ENCODE data around the gene ERICH2. TPM values are rescaled to one million over a fixed set of nuclear protein-coding genes. Genes with fewer than 3 reads are reported as not detected.
"Not testable (repeated sequence)": the region's sequence is repeated elsewhere in the genome, so short reads cannot be mapped to it uniquely, and the experiment has no call there.

The ERICH2 gene
- total and polyA plus RNA-seq, 7 donors, result not detected

- no peak overlapping the region for H3K4me3 ChIP-seq
These were observed 36.2 kb upstream of the ERICH2 start for GRCh38 chr2:170733798-170734600.

GRCh38 chr2:170734601-170735000 lies 35.6 kb upstream of the ERICH2 start:
- H3K27ac ChIP-seq; H3K27me3 ChIP-seq; H3K36me3 ChIP-seq; H3K4me1 ChIP-seq; DNase-seq; intact Hi-C loops (cut with DNase I); H3K4me3 ChIP-seq; H3K9me3 ChIP-seq: not testable (repeated sequence)
- WGBS, 2 donors, result 83 to 85% methylated on average over 2 of the region's 2 CpGs

More at GRCh38 chr2:170733798-170734600, 36.2 kb upstream of the ERICH2 start:
- H3K27me3 ChIP-seq, result no peaks in the 10 kb centered on the region
- 0% methylated on average over 1 of the region's 1 CpG for WGBS, 2 donors
- intact Hi-C loops (cut with DNase I), result no loop called here
- no peak for DNase-seq
- no peak overlapping the region for H3K27ac ChIP-seq
- TF ChIP-seq POLR2A (IDR thresholded peaks at IDR 0.05) (no peak), EP300 (IDR thresholded peaks at IDR 0.05) (no peak), POLR2AphosphoS5 (IDR thresholded peaks at IDR 0.05) (no peak), CTCF (IDR thresholded peaks at IDR 0.05) (no peak)
- H3K4me1 ChIP-seq, result no peaks in the 10 kb centered on the region
- H3K36me3 ChIP-seq, result no peaks in the 10 kb centered on the region
- H3K9me3 ChIP-seq, result no peaks in the 10 kb centered on the region

GRCh38 chr2:170736628-170737027 lies 33.5 kb upstream of the ERICH2 start:
- H3K9me3 ChIP-seq, result no peaks in the 10 kb centered on the region
- DNase-seq, result no peak
- H3K27ac ChIP-seq, result no peak overlapping the region
- intact Hi-C loops (cut with DNase I), result no loop called here
- H3K36me3 ChIP-seq, result no peaks in the 10 kb centered on the region
- WGBS, 2 donors, result 32 to 62% methylated on average over 1 of the region's 1 CpG
- no peaks in the 10 kb centered on the region for H3K4me1 ChIP-seq
- no peaks in the 10 kb centered on the region for H3K27me3 ChIP-seq
- H3K4me3 ChIP-seq, result no peak overlapping the region
- no peak for TF ChIP-seq EP300 (IDR thresholded peaks at IDR 0.05)
- no peak for TF ChIP-seq CTCF (IDR thresholded peaks at IDR 0.05)

- TF ChIP-seq CTCF (IDR thresholded peaks at IDR 0.05), result no peak
- no peak for TF ChIP-seq POLR2A (IDR thresholded peaks at IDR 0.05)
- TF ChIP-seq POLR2AphosphoS5 (IDR thresholded peaks at IDR 0.05), result no peak
- TF ChIP-seq EP300 (IDR thresholded peaks at IDR 0.05), result no peak
- H3K27ac ChIP-seq, result no peak overlapping the region
- H3K4me1 ChIP-seq, result no peaks in the 10 kb centered on the region
- H3K27me3 ChIP-seq, result no peaks in the 10 kb centered on the region
- H3K36me3 ChIP-seq, result no peaks in the 10 kb centered on the region
- no peak overlapping the region for H3K4me3 ChIP-seq
- intact Hi-C loops (cut with DNase I), result no loop called here
- no peaks in the 10 kb centered on the region for H3K9me3 ChIP-seq
- 97 to 98% methylated on average over 2 of the region's 2 CpGs for WGBS, 2 donors
- DNase-seq, result no peak
These were observed 32.8 kb upstream of the ERICH2 start for GRCh38 chr2:170737406-170737805.

DNA sequence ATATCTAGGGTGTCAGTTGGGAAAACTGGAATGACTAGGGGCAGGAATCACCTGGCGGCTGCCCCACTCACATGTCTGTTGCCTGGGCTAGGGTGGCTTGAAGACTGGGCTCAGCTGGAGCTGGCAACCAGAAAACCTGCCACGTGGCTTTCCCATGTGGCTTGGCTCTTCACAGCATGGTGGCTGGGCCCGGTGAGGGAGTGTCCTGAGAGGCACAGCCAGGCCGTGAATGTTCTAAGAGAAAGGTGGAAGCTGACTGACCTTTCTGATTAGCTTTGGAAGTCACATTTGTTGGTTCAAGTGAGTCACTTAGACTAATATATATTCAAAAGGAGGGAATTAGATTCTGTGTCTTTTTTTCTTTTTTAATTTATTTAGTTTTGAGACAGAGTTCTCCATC lies 32.4 kb upstream of the ERICH2 start:
- DNase-seq, result no peak
- no peak overlapping the region for H3K4me3 ChIP-seq
- no peaks in the 10 kb centered on the region for H3K36me3 ChIP-seq
- WGBS, 2 donors, result 84 to 93% methylated on average over 4 of the region's 4 CpGs
- no peaks in the 10 kb centered on the region for H3K9me3 ChIP-seq
- TF ChIP-seq POLR2A (IDR thresholded peaks at IDR 0.05) (no peak), CTCF (IDR thresholded peaks at IDR 0.05) (no peak), POLR2AphosphoS5 (IDR thresholded peaks at IDR 0.05) (no peak), EP300 (IDR thresholded peaks at IDR 0.05) (no peak)
- no peaks in the 10 kb centered on the region for H3K4me1 ChIP-seq
- no peak overlapping the region for H3K27ac ChIP-seq
- intact Hi-C loops (cut with DNase I), result no loop called here
- H3K27me3 ChIP-seq, result no peaks in the 10 kb centered on the region

All from sigmoid colon (tissue), 7 donors.